ENCODE measurements around the gene LTBP1.
A peak's percentile ranks its signal among the peaks of the same experiment; 100 is the strongest.
"Not testable (repeated sequence)": the region's sequence is repeated elsewhere in the genome, so short reads cannot be mapped to it uniquely, and the experiment has no call there.

Gene LTBP1

DNA sequence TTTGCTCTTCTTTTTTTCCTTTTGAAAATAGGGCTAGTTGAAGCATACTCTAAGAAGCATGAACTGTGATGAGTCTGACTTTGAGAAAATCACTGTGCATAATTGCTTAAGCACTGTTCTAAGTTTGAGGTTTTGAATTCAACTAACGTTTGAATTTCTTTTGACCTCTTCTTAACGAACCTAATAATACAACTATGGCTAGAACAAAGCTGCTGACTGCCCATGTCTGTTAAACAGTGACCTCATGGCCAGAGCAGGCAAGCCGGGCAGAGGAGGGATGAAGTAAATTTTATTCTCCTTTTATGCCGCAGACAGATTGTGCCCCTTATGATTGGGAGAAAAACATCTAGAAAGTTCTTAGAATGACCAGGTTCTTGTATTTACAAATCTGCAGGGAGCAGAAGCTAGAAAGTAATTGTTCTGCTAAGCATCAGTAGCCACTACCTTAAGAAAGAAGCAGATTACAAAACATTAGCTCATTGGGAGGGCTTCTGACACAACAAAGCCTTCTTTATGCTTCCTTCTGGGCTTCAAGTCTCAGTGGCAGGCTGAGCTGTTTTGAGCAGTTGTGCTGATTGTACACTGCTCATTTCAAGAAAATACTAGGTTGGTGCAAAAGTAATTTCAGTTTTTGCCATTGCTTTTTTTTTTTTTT is 431.9 kb downstream of the LTBP1 start:
- no peak for DNase-seq (ENCODE audit: low read depth in 2 of 2)

DNA sequence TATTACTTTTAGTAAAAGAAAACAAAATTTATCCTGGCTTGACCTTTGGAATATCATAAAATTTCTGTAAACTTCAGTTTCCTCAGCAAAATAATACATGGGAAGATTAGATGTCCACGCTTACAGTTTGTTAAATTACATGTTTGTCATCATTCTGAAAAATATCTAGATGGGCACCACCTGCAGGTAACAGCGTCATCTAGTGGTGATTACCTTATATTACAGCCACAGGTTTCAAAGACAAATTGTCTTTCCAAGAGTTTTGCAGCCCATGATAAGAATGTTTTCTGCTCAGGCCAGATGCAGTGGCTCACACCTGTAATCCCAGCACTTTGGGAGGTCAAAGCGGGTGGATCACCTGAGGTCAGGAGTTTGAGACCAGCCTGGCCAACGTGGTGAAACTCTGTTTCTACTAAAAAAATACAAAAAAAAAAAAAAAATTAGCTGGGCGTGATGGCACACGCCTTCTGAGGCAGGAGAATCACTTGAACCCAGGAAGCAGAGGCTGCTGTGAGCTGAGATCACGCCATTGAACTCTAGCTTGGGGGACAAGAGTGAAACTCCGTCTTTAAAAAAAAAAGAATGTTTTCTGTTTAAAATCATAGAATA is 433.4 kb downstream of the LTBP1 start:
- DNase-seq (ENCODE audit: low read depth in 2 of 2), result no peak

DNA sequence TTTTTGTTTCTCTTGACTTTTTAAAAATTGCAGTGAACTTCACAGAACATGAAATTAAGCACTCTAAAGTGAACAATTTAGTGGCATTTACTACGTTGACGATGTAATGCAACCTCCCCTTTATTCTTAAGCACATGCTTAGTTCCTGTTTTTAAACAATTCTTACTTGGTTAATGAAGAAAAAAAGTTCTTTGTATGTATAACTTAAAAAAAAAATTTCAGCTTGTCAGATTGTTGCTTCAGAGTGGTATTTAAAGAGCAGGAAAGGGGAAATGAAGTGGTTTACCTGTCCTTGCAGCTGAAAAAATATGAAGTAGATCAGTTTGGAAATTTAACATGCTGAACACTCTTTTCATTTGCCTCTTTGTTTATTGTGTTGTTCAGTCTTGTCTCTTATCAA is 434.0 kb downstream of the LTBP1 start:
- DNase-seq (ENCODE audit: low read depth in 2 of 2), result no peak

DNA sequence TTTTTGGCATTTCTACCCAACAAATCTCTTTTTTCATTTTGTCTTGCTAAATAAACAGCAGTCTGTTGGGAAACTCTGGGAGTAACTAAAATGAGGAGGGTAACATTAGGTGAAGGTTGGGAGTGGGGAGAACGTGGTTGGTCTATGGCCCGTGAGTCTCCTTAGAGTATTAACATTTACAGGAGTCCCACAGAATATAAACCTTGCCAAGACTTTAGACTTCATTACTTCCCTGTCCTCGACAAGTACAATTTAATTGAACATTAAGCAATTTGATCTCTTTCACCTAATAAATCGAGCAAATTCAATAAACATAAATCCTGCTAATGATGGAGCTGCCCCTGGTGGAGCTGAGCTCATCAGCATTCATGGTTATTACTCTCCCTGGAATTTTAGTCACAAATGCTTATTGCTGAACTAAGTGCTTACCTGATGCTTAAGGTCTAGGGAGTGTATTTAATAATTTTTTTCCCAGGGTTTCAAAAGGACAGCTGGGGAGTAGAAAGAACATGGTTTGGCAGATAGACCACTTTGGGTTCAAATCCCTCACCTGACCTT is 434.6 kb downstream of the LTBP1 start:
- DNase-seq (ENCODE audit: low read depth in 2 of 2), result no peak

DNA sequence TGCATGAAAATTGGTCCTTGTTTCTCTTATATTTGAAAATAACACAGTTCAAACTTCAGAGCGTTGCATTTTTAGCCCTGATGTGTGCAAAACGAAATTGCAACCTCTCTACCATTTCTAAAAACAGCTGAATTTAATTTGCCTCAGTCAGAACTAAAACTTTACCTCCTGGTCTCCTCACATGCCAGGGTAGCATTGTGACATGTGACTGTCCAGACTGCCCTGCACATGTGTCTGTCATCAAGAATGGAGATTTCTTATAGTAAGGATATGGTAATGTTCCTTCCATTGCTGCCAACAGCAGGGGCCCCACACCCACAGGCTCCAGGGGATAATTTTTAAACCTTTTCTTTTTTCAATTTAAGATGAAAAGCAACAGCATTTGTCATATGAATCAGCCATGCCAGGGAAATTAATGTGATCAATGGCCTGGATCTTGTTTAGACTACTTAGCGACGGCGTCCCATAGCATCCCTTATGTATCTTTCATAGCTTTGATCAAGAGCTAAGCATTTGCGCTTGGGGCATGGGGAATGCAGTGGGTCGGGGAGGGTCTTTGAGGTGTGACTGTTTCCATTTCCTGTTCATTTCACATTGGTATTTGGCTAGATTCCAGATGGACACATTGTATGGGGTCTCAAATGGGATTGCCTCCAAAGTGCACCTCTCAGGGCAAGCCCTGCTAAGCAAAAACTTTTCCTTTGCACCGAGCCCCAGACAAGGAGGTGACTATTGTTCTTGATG is 437.3 kb downstream of the LTBP1 start:
- no peak for DNase-seq (ENCODE audit: low read depth in 2 of 2)

DNA sequence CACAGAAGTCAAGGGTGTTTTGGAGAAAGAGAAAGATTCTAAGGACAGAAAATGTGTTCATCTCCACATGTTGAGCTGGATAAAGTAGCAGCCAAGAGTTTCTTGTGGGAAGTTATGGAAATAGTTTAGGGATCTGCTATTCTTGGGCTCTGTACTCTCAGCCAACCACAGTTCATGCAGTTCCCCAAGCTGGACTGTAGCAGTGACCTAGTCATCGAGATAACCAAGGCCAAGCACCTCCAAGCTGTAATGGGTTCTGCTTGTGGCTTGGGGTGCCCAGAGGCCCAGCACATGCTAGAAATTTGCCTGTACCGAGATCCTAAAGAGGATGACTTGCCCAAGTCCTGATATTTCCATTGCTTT is 437.8 kb downstream of the LTBP1 start:
- no peak for DNase-seq (ENCODE audit: low read depth in 2 of 2)

DNA sequence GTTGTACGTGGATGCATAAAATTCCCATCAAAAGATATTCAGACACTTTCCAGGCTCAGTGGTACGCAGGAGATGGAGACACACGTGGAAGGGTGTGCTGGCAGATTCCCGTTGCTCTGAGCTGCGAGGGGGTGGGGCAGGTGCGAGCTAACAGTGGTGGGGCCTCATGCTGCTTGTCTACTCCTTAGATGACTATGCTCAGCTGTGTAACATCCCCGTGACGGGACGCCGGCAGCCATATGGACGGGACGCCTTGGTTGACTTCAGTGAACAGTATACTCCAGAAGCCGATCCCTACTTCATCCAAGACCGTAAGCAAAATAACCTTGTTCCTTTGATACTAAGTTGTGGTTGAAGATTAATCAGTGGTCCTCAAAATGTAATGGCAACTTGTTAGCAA is 442.2 kb downstream of the LTBP1 start:
- no peak for DNase-seq (ENCODE audit: low read depth in 2 of 2)

DNA sequence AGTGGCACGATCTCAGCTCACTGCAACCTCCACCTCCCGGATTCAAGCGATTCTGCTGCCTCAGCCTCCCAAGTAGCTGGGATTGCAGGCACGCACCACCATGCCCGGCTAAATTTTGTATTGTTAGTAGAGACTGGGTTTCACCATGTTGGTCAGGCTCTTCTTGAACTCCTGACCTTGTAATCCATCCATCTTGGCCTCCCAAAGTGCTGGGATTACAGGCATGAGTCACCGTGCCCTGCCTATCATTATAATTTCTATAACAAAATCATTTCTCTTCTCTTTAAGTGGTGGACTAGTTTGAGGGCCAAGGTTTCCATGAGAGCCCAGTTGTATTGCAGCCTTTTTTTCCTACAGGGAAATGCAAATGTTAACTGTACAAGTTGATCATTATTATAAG is 442.9 kb downstream of the LTBP1 start:
- DNase-seq (ENCODE audit: low read depth in 2 of 2), result not testable (repeated sequence)

DNA sequence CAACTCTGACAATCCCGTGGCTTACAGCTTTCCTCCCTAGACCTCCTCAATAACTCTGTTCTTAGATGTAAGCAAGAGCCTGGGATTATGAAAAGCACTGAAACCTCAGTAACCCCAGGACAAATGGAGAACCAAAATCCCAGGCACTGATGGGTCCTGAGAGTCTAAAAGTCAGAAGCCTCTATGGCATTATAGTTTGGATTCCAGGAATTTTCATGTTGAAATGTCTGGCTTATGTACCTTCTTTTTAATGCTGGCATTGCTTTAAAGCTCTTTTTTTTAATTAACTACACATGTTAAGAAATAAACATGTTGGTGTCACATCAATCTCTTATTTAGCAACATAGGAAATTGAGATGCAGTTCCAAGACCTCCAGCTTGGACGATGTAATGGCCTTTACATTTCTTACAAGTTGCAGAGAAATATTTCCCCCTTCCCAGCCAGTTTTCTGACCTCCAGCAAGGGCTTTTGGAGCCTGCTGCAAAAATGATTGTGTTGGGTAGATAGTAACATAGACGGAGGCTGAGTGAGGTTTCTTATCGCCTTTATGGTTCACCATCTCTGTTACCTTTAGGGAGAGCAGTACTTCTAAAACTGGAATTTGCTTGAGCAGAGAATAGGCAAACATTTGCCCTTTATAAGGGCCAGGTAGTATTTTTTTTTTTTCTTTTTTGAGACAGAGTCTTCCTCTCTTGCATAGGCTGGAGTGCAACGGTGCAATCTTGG is 444.9 kb downstream of the LTBP1 start:
- no peak for DNase-seq (ENCODE audit: low read depth in 2 of 2)

DNA sequence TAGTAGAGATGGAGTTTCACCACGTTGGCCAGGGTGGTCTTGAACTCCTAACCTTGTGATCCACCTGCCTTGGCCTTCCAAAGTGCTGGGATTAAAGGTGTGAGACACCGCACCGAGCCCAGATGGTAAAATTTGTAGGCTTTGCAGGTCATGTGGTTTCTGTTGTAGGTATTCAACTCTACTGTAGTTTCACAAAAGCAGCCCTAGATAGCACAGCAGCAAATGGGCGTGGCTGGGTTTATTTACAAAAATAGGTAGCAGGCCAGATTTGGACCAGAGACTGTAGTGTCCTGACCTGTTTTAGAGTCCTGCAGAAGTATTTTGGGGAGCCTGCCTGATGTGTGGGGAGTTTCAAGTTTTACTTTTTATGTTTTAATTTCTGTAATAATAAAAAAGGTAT is 445.6 kb downstream of the LTBP1 start:
- DNase-seq (ENCODE audit: low read depth in 2 of 2), result no peak

DNA sequence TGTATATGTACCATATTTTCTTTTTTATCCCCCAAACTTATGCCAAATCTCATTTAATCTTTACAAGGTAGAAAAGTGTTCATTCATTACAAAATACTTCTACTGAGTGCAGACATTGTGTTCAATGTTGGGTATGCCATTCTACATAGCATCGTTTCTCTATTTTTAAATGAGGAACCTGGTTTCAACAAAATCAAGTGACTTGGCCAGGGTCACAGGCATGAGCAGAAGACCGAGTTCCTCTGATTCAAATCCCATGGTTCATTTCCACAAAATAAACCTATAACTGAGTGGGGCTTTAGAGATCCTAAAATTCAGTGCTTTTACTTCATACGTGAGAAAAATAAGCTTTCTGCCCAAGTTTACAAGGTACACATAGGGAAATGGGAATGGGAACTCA is 448.3 kb downstream of the LTBP1 start:
- no peak for DNase-seq (ENCODE audit: low read depth in 2 of 2)

DNA sequence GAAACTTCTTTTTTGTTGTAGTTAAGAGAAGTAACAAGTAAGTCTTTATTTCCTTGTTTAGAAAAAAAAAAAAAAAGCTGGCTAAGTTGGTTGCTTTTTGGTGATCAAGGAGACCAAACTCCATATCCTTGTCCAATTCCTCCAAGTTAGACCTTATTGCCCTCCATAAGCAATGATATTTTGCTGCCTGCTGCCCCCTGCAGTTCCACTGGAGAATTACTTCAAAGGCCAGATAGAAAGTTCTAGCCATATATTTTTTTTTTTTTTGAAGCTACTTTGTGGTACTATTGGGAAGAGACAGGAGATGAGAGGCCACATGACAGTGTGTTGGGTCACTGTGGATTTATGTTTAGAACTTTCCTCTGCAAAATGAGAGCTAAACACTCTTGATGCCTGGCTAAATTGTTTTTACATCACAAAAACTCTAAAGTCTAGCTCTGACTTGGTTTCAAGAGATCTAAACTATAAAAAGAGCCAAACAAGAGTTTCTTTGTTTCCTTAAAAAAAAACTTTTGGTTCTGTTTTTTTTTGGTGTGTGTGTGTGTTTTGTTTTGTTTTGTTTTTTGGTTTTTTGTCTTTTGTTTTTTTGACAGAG is 449.0 kb downstream of the LTBP1 start:
- peak in 1 of 2 donors; percentile 6 for DNase-seq (ENCODE audit: low read depth in 2 of 2)

DNA sequence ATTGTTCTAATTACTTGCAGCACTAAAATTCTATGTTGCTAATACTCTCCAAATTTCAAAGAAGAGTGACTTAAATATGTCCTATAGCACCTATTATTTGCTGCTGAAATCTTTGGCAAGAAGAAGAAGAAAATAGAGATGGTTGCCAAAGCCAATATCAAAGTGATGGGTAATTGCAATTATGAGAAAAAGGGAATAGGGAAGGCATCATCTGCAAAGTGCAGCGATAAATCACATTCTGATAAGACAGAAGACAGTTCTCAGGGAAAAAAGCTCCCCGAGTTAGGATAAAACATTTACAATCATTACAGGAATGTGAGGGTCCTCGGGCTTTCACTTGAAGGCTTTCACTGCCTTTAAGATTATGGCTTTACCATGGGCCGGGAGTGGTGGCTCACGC is 457.6 kb downstream of the LTBP1 start:
- DNase-seq (ENCODE audit: low read depth in 2 of 2), result no peak

DNA sequence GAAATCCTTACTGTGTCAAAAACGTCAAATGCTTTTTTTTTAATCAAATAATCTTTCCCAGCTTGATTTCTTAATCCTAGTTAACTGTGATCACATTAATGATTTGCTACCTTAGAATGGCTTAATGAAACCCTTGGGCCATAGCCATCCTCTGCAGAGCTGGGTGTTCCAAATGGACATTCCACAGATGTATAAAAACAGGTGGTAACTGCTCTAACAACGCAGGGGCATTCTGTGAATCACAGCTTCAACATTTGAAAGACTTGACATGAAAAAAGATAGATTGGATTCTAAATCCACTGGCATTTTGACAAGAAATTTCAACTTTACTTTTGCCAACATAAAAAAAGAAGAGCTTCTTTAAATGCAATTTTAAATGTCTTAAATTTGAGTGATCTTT is 459.9 kb downstream of the LTBP1 start:
- DNase-seq (ENCODE audit: low read depth in 2 of 2), result no peak

DNA sequence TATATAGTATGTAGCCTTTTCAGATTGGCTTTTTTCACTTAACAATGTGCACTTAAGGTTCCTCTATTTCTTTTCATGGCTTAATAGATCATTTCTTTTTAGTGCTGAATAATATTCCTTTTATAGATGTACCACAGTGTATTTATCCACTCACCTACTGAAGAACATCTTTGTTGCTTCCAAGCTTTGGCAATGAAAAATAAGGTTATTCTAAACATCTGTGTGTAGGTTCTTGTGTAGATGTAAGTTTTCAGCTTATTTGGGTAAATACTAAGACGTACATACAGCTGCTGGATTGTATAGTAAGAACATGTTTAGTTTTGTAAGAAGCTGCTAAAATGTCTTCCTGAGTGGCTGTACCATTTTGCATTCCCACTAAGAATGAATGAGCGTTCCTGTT is 461.4 kb downstream of the LTBP1 start:
- no peak for DNase-seq (ENCODE audit: low read depth in 2 of 2)

DNA sequence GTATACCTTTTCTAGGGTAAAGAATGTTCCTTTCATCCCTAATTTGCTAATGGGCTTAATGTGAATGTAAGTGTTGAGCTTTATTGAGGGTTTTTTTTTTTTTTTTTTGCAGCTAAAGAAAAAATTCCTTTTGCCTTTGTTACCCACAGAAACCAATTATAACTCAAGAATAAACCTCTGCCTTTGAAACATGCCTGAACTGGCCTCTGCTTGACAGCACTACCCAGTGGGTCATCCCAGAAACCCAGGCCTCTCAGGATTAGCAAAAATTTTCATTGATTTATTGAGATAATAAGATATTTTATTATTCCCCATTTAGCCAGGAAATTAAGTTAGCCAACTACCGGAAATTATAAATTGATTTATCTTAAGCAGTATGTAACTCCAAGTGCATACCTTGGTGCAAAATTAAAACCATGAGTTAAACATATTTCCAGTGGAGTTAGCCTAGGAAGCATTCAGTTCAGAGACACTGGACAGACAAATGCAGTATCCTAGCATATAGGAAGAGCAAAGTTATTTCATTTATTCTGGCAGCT is 462.7 kb downstream of the LTBP1 start:
- DNase-seq (ENCODE audit: low read depth in 2 of 2), result no peak

DNA sequence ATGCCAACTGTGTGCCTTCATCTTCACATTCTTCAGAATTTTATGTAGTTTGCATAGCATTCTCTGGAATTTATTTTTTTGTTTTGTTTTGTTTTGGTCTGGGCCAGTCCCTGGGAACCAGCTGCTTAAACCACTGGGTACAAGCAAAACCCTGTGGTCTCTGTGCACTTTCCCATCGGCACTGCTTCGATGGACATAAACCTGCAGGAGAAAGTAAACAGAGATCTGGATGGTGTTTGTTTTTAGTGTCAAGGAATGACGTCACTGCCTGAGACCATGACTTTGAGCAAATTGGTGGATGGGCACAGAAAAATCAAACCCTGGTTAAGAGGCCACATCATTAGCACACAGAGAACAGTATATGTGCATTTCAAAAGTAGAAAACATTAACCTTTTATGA is 465.0 kb downstream of the LTBP1 start:
- no peak for DNase-seq (ENCODE audit: low read depth in 2 of 2)

DNA sequence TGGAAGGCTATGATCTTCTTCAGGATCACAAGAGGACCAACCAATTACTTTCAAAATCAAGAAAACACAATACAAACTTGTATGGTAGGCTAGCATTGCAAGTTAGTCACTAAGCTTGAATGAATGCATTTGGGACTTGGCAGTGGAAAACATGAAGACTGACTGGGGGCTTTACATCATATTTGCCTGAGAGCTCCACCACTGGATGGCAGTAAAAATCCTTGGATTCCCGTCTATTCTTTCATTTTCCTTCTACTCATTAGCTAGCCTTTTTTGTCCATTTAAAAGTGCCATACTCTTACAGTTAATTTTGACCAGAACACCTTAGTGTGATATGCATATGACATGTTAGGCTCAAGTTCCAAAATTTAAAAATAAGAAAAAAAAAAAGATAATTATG is 466.2 kb downstream of the LTBP1 start:
- DNase-seq (ENCODE audit: low read depth in 2 of 2), result no peak

DNA sequence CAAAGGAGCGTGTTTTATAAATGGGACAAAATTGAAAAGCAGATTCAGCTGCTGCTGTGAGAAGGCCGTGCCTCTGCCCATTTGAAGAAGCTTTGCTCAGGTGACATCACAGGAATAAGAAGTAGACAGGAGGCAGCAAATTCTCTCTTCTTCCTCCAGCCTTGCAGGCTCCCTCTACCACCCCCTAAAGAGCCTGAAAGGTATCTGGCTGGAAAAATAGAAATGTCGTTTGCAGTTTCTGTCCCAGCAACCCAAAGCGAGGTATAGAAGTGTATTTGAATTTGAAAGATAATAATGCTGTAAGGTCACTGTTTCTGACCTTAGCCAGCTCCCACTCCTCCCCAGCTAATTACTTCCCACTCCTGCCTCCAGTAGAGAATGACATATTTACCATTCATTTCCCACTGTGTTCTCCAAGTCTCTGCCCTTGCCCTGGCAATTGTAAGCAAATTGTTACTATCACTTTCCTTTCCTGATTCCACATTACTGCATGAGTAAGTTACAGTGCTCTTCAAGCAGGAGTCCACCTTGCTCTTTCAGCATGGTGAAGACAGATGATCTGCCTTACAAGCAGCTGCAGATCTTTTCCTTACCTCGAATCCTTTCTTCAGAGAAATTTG is 472.9 kb downstream of the LTBP1 start:
- no peak for DNase-seq (ENCODE audit: low read depth in 2 of 2)

DNA sequence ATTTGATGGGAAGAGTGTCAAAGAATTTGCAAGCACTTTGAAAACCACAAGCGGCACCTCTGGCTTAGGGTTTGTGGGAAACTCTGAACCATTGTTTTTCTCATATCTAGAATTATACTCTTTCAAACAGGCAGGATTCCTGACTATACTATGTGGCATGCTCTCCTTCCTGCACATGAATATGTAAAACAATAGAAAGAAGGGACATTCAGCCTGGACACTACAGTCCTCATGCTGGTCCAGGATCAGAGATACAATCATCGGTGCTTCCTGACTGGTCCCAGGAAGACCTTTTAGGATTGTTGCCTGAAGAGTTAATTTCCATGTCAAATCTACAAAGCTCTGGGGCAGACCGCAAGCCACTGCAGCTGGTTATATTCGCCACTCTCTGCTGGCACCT is 474.0 kb downstream of the LTBP1 start:
- DNase-seq (ENCODE audit: low read depth in 2 of 2), result no peak

DNA sequence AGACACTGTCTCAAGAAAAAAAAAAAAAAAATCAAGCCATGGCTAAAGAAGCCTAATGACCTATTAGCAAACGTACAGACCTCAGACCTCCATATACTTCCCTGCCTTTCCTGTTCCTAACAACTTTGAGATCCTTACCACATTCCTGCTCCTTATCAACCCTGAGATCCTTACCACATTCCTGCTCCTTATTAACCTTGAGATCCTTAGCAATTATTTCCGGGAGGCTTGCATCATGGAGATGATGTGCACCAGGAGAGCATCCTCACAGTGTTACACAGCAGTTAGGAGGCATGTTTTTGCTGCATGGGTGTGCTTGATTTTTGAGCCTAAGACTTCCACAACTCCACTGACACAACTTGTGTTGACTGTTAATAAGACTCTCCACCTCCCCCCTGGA is 475.1 kb downstream of the LTBP1 start:
- DNase-seq (ENCODE audit: low read depth in 2 of 2), result no peak

Data from stimulated activated CD8-positive, alpha-beta memory T cell treated with anti-CD3 and anti-CD28 coated beads, Interleukin-7, amount 100 ng/mL, for 1 hour (primary cell).